ENCODE measurements around the gene OR2AG1. TPM values are rescaled to one million over a fixed set of nuclear protein-coding genes. Genes with fewer than 3 reads are reported as not detected.

Gene OR2AG1
- total RNA-seq, result not detected
- polyA plus RNA-seq, result not detected
- long read RNA-seq, donor 1, result 0 reads
- long read RNA-seq, donor 2, result 0 reads

GRCh38 chr11:6782720-6783119 is at the start of gene OR2AG1:
OR2AG1 (plus strand) TSS chr11:6783020; CDS start chr11:6785038, 2,018 bp downstream.
- H3K4me3 ChIP-seq (ENCODE audit: low read length in 2 of 2), result no peak within 1 kb of the TSS
- 70 to 78% methylated on average over 2 of the region's 2 CpGs for WGBS, 2 donors
- peaks cover 0 to 3% of the 10 kb centered on the region in 2 donors for H3K27me3 ChIP-seq (ENCODE audit: control insufficient read depth in 1 of 2, insufficient read depth in 2 of 2, low read length in 1 of 2)
- intact Hi-C loops (cut with DNase I), result no loop called here
- ATAC-seq (ENCODE audit: low FRiP score), result no peak
- no peak within 1 kb of the TSS for H3K27ac ChIP-seq (ENCODE audit: low read depth in 1 of 2, low read length in 2 of 2)
- peaks cover 3% of the 10 kb centered on the region for H3K9me3 ChIP-seq (ENCODE audit: control insufficient read depth, low read length)
- no peaks in the 10 kb centered on the region for H3K4me1 ChIP-seq (ENCODE audit: control insufficient read depth in 1 of 2, insufficient read depth in 2 of 2, low read length in 2 of 2)
- no peaks in the 10 kb centered on the region for H3K36me3 ChIP-seq (ENCODE audit: control insufficient read depth in 1 of 2, insufficient read depth in 2 of 2, low read length in 1 of 2)
- DNase-seq, result no peak

DNA sequence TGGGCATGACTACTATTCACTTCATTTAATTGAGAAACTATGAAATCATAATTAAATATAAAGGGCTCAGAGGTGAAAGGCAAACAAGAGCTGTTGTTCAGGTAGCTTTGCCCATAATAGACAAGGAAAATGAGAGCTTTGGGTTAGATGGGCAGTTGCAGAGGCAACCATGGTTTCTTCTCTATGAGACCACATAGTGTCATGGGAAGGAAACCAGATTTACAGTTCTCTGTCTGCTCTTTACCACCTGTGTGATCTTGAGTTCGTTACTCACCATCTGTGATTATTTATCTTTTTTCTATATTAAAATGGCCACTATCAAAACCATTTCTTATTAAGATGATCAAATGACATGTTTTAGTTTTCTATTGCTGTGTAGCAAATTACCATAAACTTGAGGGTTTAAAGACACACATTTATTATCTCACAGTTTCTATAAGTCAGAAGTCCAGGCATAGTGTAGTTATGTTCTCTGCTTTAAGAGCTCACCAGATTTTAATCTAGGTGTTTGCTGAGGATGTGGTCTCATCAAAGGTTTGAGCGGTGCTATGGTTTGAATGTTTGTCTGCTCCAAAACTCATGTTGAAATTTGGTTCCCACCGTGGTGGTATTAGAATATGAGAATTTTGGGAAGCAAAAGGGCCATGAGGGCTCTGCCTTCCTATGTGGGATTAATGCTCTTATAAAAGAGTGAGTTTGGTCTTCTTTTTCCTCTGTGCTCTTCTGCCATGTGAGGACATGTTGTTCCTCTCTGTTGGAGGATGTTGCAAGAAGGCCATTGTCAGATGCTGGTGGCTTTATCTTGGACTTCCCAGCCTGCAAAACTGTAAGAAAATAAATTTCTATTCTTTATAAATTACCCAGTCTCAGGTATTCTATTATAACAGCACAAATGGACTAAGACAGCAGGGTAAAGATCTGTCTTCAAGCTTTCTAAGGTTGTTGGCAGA is 49.2 kb upstream of the OR2AG1 start:
- H3K36me3 ChIP-seq (ENCODE audit: control insufficient read depth in 1 of 2, insufficient read depth in 2 of 2, low read length in 1 of 2), result no peaks in the 10 kb centered on the region
- no peaks in the 10 kb centered on the region for H3K27me3 ChIP-seq (ENCODE audit: control insufficient read depth in 1 of 2, insufficient read depth in 2 of 2, low read length in 1 of 2)
- peaks cover 3% of the 10 kb centered on the region for H3K9me3 ChIP-seq (ENCODE audit: control insufficient read depth, low read length)
- 65 to 73% methylated on average over 3 of the region's 3 CpGs for WGBS, 2 donors
- intact Hi-C loops (cut with DNase I), result no loop called here
- H3K4me3 ChIP-seq (ENCODE audit: low read length in 2 of 2), result no peak overlapping the region
- H3K4me1 ChIP-seq (ENCODE audit: control insufficient read depth in 1 of 2, insufficient read depth in 2 of 2, low read length in 2 of 2), result no peaks in the 10 kb centered on the region
- ATAC-seq (ENCODE audit: low FRiP score) (no peak), DNase-seq (no peak)
- H3K27ac ChIP-seq (ENCODE audit: low read depth in 1 of 2, low read length in 2 of 2), result no peak overlapping the region

- Histone ChIP-seq H3K9me3 (ENCODE audit: control insufficient read depth, low read length) (peaks cover 3% of the 10 kb centered on the region), H3K36me3 (ENCODE audit: control insufficient read depth in 1 of 2, insufficient read depth in 2 of 2, low read length in 1 of 2) (no peaks in the 10 kb centered on the region), H3K27me3 (ENCODE audit: control insufficient read depth in 1 of 2, insufficient read depth in 2 of 2, low read length in 1 of 2) (no peaks in the 10 kb centered on the region), H3K4me1 (ENCODE audit: control insufficient read depth in 1 of 2, insufficient read depth in 2 of 2, low read length in 2 of 2) (no peaks in the 10 kb centered on the region), H3K27ac (ENCODE audit: low read depth in 1 of 2, low read length in 2 of 2) (no peak overlapping the region), H3K4me3 (ENCODE audit: low read length in 2 of 2) (no peak overlapping the region)
- 68 to 76% methylated on average over 3 of the region's 3 CpGs for WGBS, 2 donors
- DNase-seq, result no peak
- no peak for ATAC-seq (ENCODE audit: low FRiP score)
- intact Hi-C loops (cut with DNase I), result no loop called here
Measured at GRCh38 chr11:6734616-6735015, 48.2 kb upstream of the OR2AG1 start.

- no peaks in the 10 kb centered on the region for H3K4me1 ChIP-seq (ENCODE audit: control insufficient read depth in 1 of 2, insufficient read depth in 2 of 2, low read length in 2 of 2)
- H3K36me3 ChIP-seq (ENCODE audit: control insufficient read depth in 1 of 2, insufficient read depth in 2 of 2, low read length in 1 of 2), result no peaks in the 10 kb centered on the region
- DNase-seq (no peak), ATAC-seq (ENCODE audit: low FRiP score) (no peak)
- peaks cover 3% of the 10 kb centered on the region for H3K9me3 ChIP-seq (ENCODE audit: control insufficient read depth, low read length)
- no peak overlapping the region for H3K4me3 ChIP-seq (ENCODE audit: low read length in 2 of 2)
- 47 to 54% methylated on average over 3 of the region's 3 CpGs for WGBS, 2 donors
- intact Hi-C loops (cut with DNase I), result no loop called here
- H3K27me3 ChIP-seq (ENCODE audit: control insufficient read depth in 1 of 2, insufficient read depth in 2 of 2, low read length in 1 of 2), result no peaks in the 10 kb centered on the region
- no peak overlapping the region for H3K27ac ChIP-seq (ENCODE audit: low read depth in 1 of 2, low read length in 2 of 2)
Measured at GRCh38 chr11:6735306-6735705, 47.5 kb upstream of the OR2AG1 start.

DNA sequence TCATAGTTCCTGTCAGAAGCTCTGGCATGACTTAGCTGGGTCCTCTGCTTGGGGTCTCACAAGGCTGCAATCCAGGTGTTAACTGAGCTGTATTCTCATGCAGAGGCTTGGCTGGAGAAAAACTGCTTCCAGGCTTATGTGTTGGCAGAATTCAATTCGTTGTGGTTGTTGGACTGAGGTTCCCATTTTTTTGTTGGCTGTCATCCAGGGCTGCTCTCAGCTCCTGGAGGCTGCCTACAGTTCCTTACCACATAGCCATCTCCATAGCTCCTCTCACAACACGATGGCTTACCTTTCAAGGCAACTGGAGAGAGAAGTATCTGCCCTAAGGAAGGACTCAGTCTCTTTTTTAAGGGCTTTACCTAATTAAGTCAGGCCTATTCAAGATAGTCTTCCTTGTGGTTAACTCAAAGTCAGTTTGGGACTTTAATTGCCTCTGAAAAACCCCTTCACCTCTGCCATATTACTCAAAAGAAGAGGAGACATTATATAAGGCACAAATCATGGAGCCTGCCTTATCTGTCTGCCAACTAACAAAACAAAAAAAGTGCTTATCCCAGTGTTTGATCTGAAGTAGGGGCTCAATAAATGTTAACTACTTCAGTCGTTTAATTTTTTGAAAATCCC is 46.2 kb upstream of the OR2AG1 start:
- intact Hi-C loops (cut with DNase I), result no loop called here
- WGBS, 2 donors, result 57 to 58% methylated on average over 3 of the region's 3 CpGs
- no peaks in the 10 kb centered on the region for H3K36me3 ChIP-seq (ENCODE audit: control insufficient read depth in 1 of 2, insufficient read depth in 2 of 2, low read length in 1 of 2)
- H3K9me3 ChIP-seq (ENCODE audit: control insufficient read depth, low read length), result peaks cover 3% of the 10 kb centered on the region
- H3K4me3 ChIP-seq (ENCODE audit: low read length in 2 of 2), result peak overlapping the region in 1 of 2 donors; percentile 14
- ATAC-seq (ENCODE audit: low FRiP score) (no peak), DNase-seq (no peak)
- H3K27ac ChIP-seq (ENCODE audit: low read depth in 1 of 2, low read length in 2 of 2), result no peak overlapping the region
- H3K27me3 ChIP-seq (ENCODE audit: control insufficient read depth in 1 of 2, insufficient read depth in 2 of 2, low read length in 1 of 2), result no peaks in the 10 kb centered on the region
- no peaks in the 10 kb centered on the region for H3K4me1 ChIP-seq (ENCODE audit: control insufficient read depth in 1 of 2, insufficient read depth in 2 of 2, low read length in 2 of 2)

- DNase-seq (no peak), ATAC-seq (ENCODE audit: low FRiP score) (peak; percentile 54)
- intact Hi-C loops (cut with DNase I), result no loop called here
- Histone ChIP-seq H3K4me3 (ENCODE audit: low read length in 2 of 2) (no peak overlapping the region), H3K27ac (ENCODE audit: low read depth in 1 of 2, low read length in 2 of 2) (no peak overlapping the region), H3K27me3 (ENCODE audit: control insufficient read depth in 1 of 2, insufficient read depth in 2 of 2, low read length in 1 of 2) (no peaks in the 10 kb centered on the region), H3K36me3 (ENCODE audit: control insufficient read depth in 1 of 2, insufficient read depth in 2 of 2, low read length in 1 of 2) (no peaks in the 10 kb centered on the region), H3K9me3 (ENCODE audit: control insufficient read depth, low read length) (peaks cover 3% of the 10 kb centered on the region), H3K4me1 (ENCODE audit: control insufficient read depth in 1 of 2, insufficient read depth in 2 of 2, low read length in 2 of 2) (no peaks in the 10 kb centered on the region)
- WGBS, 2 donors, result 20 to 22% methylated on average over 2 of the region's 2 CpGs
Measured at GRCh38 chr11:6737872-6738466, 44.9 kb upstream of the OR2AG1 start.

DNA sequence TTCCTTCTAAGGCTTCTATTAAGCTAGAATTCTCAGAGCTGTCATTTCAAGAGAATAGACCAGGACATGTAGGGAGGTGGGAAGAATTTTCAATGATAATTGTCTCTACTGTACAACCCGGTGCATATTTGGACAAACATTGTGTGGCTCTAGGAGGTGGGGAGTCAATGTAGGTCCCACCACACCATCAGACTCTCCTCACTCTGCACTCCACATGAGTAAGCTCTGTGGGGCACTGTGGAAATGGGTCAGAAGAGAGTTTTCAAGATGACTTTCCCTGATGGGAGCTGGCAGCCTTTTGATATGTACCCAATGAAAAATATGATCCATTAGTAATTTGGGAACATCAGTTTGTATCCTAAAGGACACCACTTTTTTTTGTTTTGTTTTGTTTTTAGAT is 44.2 kb upstream of the OR2AG1 start:
- Histone ChIP-seq H3K36me3 (ENCODE audit: control insufficient read depth in 1 of 2, insufficient read depth in 2 of 2, low read length in 1 of 2) (no peaks in the 10 kb centered on the region), H3K4me3 (ENCODE audit: low read length in 2 of 2) (no peak overlapping the region), H3K27ac (ENCODE audit: low read depth in 1 of 2, low read length in 2 of 2) (no peak overlapping the region), H3K27me3 (ENCODE audit: control insufficient read depth in 1 of 2, insufficient read depth in 2 of 2, low read length in 1 of 2) (no peaks in the 10 kb centered on the region), H3K4me1 (ENCODE audit: control insufficient read depth in 1 of 2, insufficient read depth in 2 of 2, low read length in 2 of 2) (no peaks in the 10 kb centered on the region), H3K9me3 (ENCODE audit: control insufficient read depth, low read length) (peaks cover 3% of the 10 kb centered on the region)
- DNase-seq, result no peak
- intact Hi-C loops (cut with DNase I), result no loop called here
- WGBS, 2 donors, result 88 to 91% methylated on average over 1 of the region's 1 CpG
- no peak for ATAC-seq (ENCODE audit: low FRiP score)

DNA sequence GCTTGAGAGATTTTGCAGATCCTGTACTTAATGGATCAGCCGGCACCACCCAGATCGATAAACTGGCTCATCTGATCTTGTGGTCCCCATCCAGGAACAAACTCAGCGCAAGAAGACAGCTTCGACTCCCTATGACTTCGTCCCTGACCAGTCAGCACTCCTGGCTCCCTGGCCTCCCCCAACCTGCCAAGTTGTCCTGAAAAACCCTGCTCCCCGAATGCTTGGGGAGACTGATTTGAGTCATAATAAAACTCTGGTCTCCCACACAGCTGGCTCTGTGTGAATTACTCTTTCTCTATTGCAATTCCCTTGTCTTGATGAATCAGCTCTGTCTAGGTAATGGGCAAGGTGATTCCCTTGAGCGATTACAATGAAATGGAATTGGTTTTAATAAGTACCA is 40.6 kb upstream of the OR2AG1 start:
- Histone ChIP-seq H3K36me3 (ENCODE audit: control insufficient read depth in 1 of 2, insufficient read depth in 2 of 2, low read length in 1 of 2) (no peaks in the 10 kb centered on the region), H3K27ac (ENCODE audit: low read depth in 1 of 2, low read length in 2 of 2) (no peak overlapping the region), H3K4me1 (ENCODE audit: control insufficient read depth in 1 of 2, insufficient read depth in 2 of 2, low read length in 2 of 2) (no peaks in the 10 kb centered on the region), H3K4me3 (ENCODE audit: low read length in 2 of 2) (no peak overlapping the region), H3K27me3 (ENCODE audit: control insufficient read depth in 1 of 2, insufficient read depth in 2 of 2, low read length in 1 of 2) (peaks cover 0 to 5% of the 10 kb centered on the region in 2 donors), H3K9me3 (ENCODE audit: control insufficient read depth, low read length) (no peaks in the 10 kb centered on the region)
- DNase-seq (no peak), ATAC-seq (ENCODE audit: low FRiP score) (no peak)
- WGBS, 2 donors, result 68 to 69% methylated on average over 7 of the region's 7 CpGs
- intact Hi-C loops (cut with DNase I), result no loop called here

Data from aorta (tissue), 5 donors.